Measurements from ENCODE around the gene OR2K2.

DNA sequence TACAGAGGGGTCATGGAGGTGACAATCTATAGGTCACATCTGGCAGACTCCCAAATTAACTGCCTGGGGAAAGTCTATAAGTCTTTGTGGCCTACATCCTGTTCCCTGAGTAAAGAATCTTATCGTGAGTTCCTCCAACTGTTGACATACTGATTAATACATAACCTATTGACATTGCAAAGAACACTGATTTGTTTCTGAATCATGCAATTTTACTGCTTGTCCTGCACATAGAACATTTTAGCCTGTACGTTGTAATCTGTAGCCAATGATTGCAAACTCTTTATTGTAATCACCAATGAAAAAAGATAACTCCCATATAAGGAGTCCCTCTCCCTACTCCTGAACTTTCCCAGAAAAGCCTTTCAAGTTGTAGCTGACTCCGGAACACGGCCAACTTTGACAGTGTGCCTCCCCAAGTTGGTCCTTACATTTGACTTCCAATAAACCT, 18.8 kb upstream of the OR2K2 start:
- TF ChIP-seq, protein P1, sequence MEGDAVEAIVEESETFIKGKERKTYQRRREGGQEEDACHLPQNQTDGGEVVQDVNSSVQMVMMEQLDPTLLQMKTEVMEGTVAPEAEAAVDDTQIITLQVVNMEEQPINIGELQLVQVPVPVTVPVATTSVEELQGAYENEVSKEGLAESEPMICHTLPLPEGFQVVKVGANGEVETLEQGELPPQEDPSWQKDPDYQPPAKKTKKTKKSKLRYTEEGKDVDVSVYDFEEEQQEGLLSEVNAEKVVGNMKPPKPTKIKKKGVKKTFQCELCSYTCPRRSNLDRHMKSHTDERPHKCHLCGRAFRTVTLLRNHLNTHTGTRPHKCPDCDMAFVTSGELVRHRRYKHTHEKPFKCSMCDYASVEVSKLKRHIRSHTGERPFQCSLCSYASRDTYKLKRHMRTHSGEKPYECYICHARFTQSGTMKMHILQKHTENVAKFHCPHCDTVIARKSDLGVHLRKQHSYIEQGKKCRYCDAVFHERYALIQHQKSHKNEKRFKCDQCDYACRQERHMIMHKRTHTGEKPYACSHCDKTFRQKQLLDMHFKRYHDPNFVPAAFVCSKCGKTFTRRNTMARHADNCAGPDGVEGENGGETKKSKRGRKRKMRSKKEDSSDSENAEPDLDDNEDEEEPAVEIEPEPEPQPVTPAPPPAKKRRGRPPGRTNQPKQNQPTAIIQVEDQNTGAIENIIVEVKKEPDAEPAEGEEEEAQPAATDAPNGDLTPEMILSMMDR (optimal IDR thresholded peaks at IDR 0.05 in 1 of 3, IDR thresholded peaks at IDR 0.05 in 1 of 3, conservative IDR thresholded peaks at IDR 0.05 in 1 of 3; ENCODE audit: extremely low read depth in 1 of 3, insufficient read depth in 2 of 3, low read length in 3 of 3) = no peak
- TF ChIP-seq EZH2 (IDR thresholded peaks at IDR 0.05; ENCODE audit: low read length) = no peak

All from keratinocyte (primary cell).